GM13976 (cell line): ENCODE data around the gene FOXJ3.

Source experiments
- DNase-seq: peaks from one replicate; pipeline ENCODE4 v3.0.0; 2012; ENCODE audit warnings: low spot score
- CTCF ChIP-seq: IDR thresholded peaks from 2 replicates; pipeline ENCODE4 v1.5.1; 2012; ENCODE audit warnings: borderline replicate concordance, mild to moderate bottlenecking; ENCODE audit not compliant: insufficient read depth; ENCODE audit errors: extremely low read depth, missing control alignments, control extremely low read depth
- in situ Hi-C: fragments of 300-500 bp; cut with MboI; formaldehyde crosslinking; loops from one replicate; pipeline ENCODE4 v1.12.0; 2022; ENCODE audit warnings: low sequenced_read_pairs, mixed read lengths, inconsistent platforms; ENCODE audit not compliant: unreplicated experiment

The FOXJ3 gene

GRCh38 chr1:42130061-42130660, 204.9 kb downstream of the FOXJ3 start:
- in situ Hi-C loops: loop anchor here (25.0 kb wide), 1 partner anchor 568 kb away; no protein-coding TSS in a partner anchor
- no peak for DNase-seq
- TF ChIP-seq CTCF: no peak

- no peak for TF ChIP-seq CTCF
- DNase-seq: no peak
Measured at GRCh38 chr1:42128964-42129363, 206.1 kb downstream of the FOXJ3 start.

GRCh38 chr1:42128499-42128898, 206.5 kb downstream of the FOXJ3 start:
- in situ Hi-C loops: loop anchor here (25.0 kb wide), 1 partner anchor 566 kb away; no protein-coding TSS in a partner anchor
- TF ChIP-seq CTCF: no peak
- no peak for DNase-seq

More at GRCh38 chr1:42128964-42129363, 206.1 kb downstream of the FOXJ3 start:
- in situ Hi-C loops: loop anchor here (25.0 kb wide), 1 partner anchor 567 kb away; no protein-coding TSS in a partner anchor

- in situ Hi-C loops: loop anchor here (25.0 kb wide), 1 partner anchor 565 kb away; no protein-coding TSS in a partner anchor
- no peak for TF ChIP-seq CTCF
- no peak for DNase-seq
Measured at GRCh38 chr1:42127767-42128166, 207.3 kb downstream of the FOXJ3 start.
